Hepatocyte (in vitro differentiated cells): Measurements from ENCODE around the gene TSPEAR. TPM values are rescaled to one million over a fixed set of nuclear protein-coding genes. Genes with fewer than 3 reads are reported as not detected.

Experiments used
- DNase-seq: peaks from one replicate; pipeline ENCODE4 v3.0.0-alpha.2; 2016; ENCODE audit warnings: low spot score
- H2AFZ ChIP-seq: fragments of 200-600 bp; sonication (generic); 2 replicates; pipeline ENCODE4 v1.6.0; 2016; ENCODE audit warnings: antibody characterized with exemption, mild to moderate bottlenecking
- H3K27ac ChIP-seq: fragments of 200-600 bp; sonication (generic); 2 replicates; pipeline ENCODE4 v1.5.1; 2016; ENCODE audit warnings: mild to moderate bottlenecking
- H3K27me3 ChIP-seq: fragments of 200-600 bp; sonication (generic); 2 replicates; pipeline ENCODE4 v1.6.1; 2016
- H3K36me3 ChIP-seq: fragments of 200-600 bp; sonication (generic); replicated peaks from 2 replicates; pipeline ENCODE4 v1.5.1; 2016; ENCODE audit warnings: low read depth; ENCODE audit not compliant: insufficient read depth
- H3K4me1 ChIP-seq: fragments of 200-600 bp; sonication (generic); 2 replicates; pipeline ENCODE4 v1.5.1; 2016; ENCODE audit warnings: mild to moderate bottlenecking, moderate library complexity; ENCODE audit not compliant: insufficient read depth
- H3K4me2 ChIP-seq: fragments of 200-600 bp; sonication (generic); 2 replicates; pipeline ENCODE4 v1.6.0; 2016
- H3K4me3 ChIP-seq: fragments of 200-600 bp; sonication (generic); 2 replicates; pipeline ENCODE4 v1.5.1; 2016; ENCODE audit warnings: mild to moderate bottlenecking
- H3K79me2 ChIP-seq: fragments of 200-600 bp; sonication (generic); 2 replicates; pipeline ENCODE4 v1.6.0; 2017; ENCODE audit warnings: mild to moderate bottlenecking
- H3K9me2 ChIP-seq: fragments of 200-600 bp; sonication (generic); replicated peaks from 2 replicates; pipeline ENCODE4 v1.6.0; 2017; ENCODE audit warnings: mild to moderate bottlenecking; ENCODE audit not compliant: insufficient read depth
- H3K9me3 ChIP-seq: fragments of 200-600 bp; sonication (generic); 2 replicates; pipeline ENCODE4 v1.5.1; 2016; ENCODE audit warnings: low read depth, mild to moderate bottlenecking
- H4K20me1 ChIP-seq: fragments of 200-600 bp; sonication (generic); 2 replicates; pipeline ENCODE4 v1.6.0; 2016; ENCODE audit warnings: mild to moderate bottlenecking; ENCODE audit not compliant: insufficient read depth, poor library complexity, severe bottlenecking
- EZH2 ChIP-seq: fragments of 200-600 bp; sonication (generic); IDR thresholded peaks from 2 replicates; pipeline ENCODE4 v1.6.1; 2016; ENCODE audit warnings: antibody characterized with exemption, mild to moderate bottlenecking, borderline replicate concordance
- EZH2phosphoT487 ChIP-seq: fragments of 200-600 bp; sonication (generic); IDR thresholded peaks from one replicate; pipeline ENCODE4 v1.6.1; 2018; ENCODE audit warnings: antibody characterized with exemption, mild to moderate bottlenecking, low read depth, moderate library complexity; ENCODE audit not compliant: unreplicated experiment, severe bottlenecking
- WGBS: methylation state at CpG from one replicate; pipeline ENCODE4 v1.1.6; 2016; ENCODE audit warnings: low lambda C conversion rate; ENCODE audit errors: missing lambda C conversion rate; 5-methylcytosine and 5-hydroxymethylcytosine counted together
- polyA plus RNA-seq: library from polyadenylated mRNA; unstranded; fragments of >200 nt; fragmentation: Nextera tagmentation; extraction: Ambion mirVana; gene quantifications from 2 replicates; pipeline ENCODE4 v1.2.1, GENCODE V29; 2016
- total RNA-seq: library from RNA; depleted of rRNA; stranded (reverse); fragments of >200 nt; gene quantifications from 2 replicates; pipeline ENCODE4 v1.2.3, GENCODE V29; 2014
- TF ChIP-seq, protein P1 (sequence below): fragments of 200-600 bp; sonication (generic); IDR thresholded peaks from 2 replicates; pipeline ENCODE4 v1.5.1; 2016; ENCODE audit warnings: antibody characterized with exemption, mild to moderate bottlenecking; ENCODE audit not compliant: poor library complexity

The TSPEAR gene
- total and polyA plus RNA-seq, 2 experiments from 2014 or later = 0.35 TPM; not detected in 1

- 96% methylated on average over 18 of the region's 19 CpGs for WGBS
- no peak for DNase-seq
- TF ChIP-seq EZH2 = no peak
- TF ChIP-seq, protein P1, sequence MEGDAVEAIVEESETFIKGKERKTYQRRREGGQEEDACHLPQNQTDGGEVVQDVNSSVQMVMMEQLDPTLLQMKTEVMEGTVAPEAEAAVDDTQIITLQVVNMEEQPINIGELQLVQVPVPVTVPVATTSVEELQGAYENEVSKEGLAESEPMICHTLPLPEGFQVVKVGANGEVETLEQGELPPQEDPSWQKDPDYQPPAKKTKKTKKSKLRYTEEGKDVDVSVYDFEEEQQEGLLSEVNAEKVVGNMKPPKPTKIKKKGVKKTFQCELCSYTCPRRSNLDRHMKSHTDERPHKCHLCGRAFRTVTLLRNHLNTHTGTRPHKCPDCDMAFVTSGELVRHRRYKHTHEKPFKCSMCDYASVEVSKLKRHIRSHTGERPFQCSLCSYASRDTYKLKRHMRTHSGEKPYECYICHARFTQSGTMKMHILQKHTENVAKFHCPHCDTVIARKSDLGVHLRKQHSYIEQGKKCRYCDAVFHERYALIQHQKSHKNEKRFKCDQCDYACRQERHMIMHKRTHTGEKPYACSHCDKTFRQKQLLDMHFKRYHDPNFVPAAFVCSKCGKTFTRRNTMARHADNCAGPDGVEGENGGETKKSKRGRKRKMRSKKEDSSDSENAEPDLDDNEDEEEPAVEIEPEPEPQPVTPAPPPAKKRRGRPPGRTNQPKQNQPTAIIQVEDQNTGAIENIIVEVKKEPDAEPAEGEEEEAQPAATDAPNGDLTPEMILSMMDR = no peak
- no peak for TF ChIP-seq EZH2phosphoT487
- Histone ChIP-seq H3K36me3 (no peaks in the 10 kb centered on the region), H3K9me2 (no peaks in the 10 kb centered on the region), H2AFZ (no peak overlapping the region), H3K9me3 (no peaks in the 10 kb centered on the region), H3K4me1 (peaks cover 14% of the 10 kb centered on the region), H3K4me2 (no peak overlapping the region), H3K27me3 (no peaks in the 10 kb centered on the region), H3K4me3 (no peak overlapping the region), H3K27ac (no peak overlapping the region), H3K79me2 (peaks cover 4% of the 10 kb centered on the region), H4K20me1 (no peaks in the 10 kb centered on the region)
These were observed 252.2 kb downstream of the TSPEAR start for GRCh38 chr21:44458971-44459711.

GRCh38 chr21:44456915-44457736 lies 254.2 kb downstream of the TSPEAR start:
- Histone ChIP-seq H3K4me1 (peaks cover 14% of the 10 kb centered on the region), H3K27me3 (no peaks in the 10 kb centered on the region), H3K4me2 (peak overlapping the region; percentile 59), H4K20me1 (no peaks in the 10 kb centered on the region), H2AFZ (no peak overlapping the region), H3K9me2 (no peaks in the 10 kb centered on the region), H3K9me3 (no peaks in the 10 kb centered on the region), H3K4me3 (no peak overlapping the region), H3K36me3 (no peaks in the 10 kb centered on the region), H3K27ac (peak overlapping the region; percentile 72), H3K79me2 (peaks cover 4% of the 10 kb centered on the region)
- TF ChIP-seq, protein P1 = no peak
- TF ChIP-seq EZH2phosphoT487 (no peak), EZH2 (no peak)
- no peak for DNase-seq
- 98% methylated on average over 44 of the region's 44 CpGs for WGBS

DNA sequence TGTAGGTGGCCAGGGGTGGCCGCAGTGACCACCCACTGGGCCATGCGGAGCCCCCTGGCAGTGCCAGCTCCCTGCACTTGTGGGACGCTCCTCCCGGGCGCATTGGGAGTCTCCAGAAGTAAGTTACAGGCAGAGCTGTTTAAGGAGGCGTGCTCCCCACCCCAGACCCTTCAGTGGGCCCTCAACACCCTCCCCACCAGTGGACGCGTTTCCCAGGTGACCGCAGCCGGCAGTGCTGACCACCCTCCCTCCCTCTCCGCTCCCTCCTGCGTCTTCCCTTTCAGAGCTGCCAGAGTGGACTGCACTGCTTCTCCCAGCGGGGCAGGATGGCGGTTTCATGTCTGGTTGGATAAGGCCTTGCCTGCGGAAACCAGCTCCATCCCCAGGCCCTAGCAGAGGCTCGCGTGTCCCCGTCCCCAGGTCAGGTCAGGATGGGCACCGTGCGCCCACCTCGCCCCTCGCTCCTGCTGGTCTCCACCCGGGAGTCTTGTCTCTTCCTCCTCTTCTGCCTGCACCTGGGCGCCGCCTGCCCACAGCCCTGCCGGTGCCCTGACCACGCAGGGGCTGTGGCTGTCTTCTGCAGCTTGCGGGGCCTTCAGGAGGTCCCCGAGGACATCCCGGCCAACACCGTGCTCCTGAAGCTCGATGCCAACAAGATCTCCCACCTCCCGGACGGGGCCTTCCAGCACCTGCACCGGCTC lies 255.0 kb downstream of the TSPEAR start:
- no peaks in the 10 kb centered on the region for H3K9me3 ChIP-seq
- peak overlapping the region; percentile 81 for H3K4me2 ChIP-seq
- peaks cover 14% of the 10 kb centered on the region for H3K4me1 ChIP-seq
- peak overlapping the region; percentile 95 for H3K4me3 ChIP-seq
- no peaks in the 10 kb centered on the region for H3K27me3 ChIP-seq
- H3K27ac ChIP-seq = no peak overlapping the region
- H3K79me2 ChIP-seq = peaks cover 4% of the 10 kb centered on the region
- no peak for DNase-seq
- no peaks in the 10 kb centered on the region for H4K20me1 ChIP-seq
- H2AFZ ChIP-seq = peak overlapping the region; percentile 63
- no peaks in the 10 kb centered on the region for H3K9me2 ChIP-seq
- WGBS = 87% methylated on average over 27 of the region's 35 CpGs
- no peaks in the 10 kb centered on the region for H3K36me3 ChIP-seq
- TF ChIP-seq EZH2 (no peak), EZH2phosphoT487 (no peak)
- TF ChIP-seq, protein P1 = no peak
